Activated CD4-positive, alpha-beta T cell treated with anti-CD3 and anti-CD28 coated beads, Interleukin-2, amount 50 U/mL, for 16 hours (primary cell): ENCODE data around the gene GARS1.

ENCODE experiments used
- DNase-seq: peaks from one replicate; pipeline ENCODE4 v3.0.0-alpha.2; 2020

Gene GARS1

GRCh38 chr7:30657131-30657530, 62.5 kb downstream of the GARS1 start:
- DNase-seq, result no peak

- DNase-seq, result no peak
Measured at GRCh38 chr7:30658479-30659074, 63.9 kb downstream of the GARS1 start.

DNA sequence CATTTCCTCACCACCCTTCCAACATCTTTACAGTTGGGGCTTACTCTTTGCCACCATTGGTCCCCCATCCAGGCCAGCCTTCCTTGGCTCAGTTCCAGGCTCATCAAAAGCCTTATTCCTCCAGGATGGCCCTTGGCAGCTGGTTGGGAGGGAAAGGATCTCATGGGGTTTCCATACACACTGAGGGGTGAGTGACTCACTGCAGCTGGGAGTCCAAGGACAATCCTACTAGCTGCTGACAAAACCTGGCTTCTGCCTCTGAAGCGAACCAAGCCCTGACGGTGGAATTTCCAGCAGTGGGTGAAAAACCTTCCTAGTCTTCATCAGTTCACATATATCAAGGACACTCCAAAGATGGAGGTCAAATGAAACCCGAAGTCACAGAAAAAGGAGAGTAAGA, 64.6 kb downstream of the GARS1 start:
- DNase-seq, result no peak

GRCh38 chr7:30660331-30661255, 65.9 kb downstream of the GARS1 start:
- no peak for DNase-seq

- no peak for DNase-seq
Measured at GRCh38 chr7:30661926-30662325, 67.2 kb downstream of the GARS1 start.

DNA sequence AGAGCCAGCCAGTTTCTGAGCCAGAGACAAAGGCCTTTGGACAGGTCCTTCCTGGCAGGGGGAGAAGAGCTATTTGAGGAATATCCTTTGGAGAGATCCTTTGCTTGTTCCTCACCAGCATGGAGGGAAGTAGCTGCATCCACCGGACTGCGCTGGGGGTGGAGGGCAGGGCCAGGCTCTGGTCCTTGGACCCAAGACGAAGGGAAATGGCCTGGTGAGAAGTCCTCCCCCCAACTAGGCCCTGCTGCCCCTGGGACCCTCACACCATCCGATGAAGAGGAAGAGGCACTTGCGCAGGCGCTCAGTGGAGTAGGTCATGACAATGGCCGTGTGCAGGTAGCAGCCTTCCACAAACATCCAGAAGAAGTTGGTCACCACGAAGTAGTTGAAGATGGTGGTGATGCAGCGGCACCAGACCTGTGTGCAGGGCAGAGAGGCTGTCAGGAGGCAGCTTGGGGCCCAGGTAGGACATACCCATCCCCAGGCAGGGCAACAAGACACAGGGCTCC, 67.8 kb downstream of the GARS1 start:
- DNase-seq, result no peak

DNA sequence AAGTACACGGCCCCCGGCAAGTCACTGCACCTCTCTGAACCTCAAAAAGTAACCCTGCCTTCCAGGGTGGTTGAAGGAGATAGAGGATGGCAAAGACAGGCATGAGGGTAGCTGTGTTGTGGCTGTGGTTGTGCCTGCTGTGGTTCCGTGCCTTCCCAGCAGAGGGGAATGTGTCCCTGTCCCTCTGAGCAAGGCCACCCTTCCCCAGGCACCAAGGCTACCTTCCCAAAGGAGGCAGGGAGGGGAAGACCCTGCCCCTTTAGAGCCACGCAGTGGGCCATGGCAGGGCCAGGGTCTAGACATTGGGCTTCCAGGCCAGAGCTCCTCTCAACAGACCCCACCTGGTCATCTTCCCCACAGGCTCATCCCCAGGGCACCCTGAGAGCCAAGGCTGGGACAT, 68.7 kb downstream of the GARS1 start:
- DNase-seq, result no peak

DNA sequence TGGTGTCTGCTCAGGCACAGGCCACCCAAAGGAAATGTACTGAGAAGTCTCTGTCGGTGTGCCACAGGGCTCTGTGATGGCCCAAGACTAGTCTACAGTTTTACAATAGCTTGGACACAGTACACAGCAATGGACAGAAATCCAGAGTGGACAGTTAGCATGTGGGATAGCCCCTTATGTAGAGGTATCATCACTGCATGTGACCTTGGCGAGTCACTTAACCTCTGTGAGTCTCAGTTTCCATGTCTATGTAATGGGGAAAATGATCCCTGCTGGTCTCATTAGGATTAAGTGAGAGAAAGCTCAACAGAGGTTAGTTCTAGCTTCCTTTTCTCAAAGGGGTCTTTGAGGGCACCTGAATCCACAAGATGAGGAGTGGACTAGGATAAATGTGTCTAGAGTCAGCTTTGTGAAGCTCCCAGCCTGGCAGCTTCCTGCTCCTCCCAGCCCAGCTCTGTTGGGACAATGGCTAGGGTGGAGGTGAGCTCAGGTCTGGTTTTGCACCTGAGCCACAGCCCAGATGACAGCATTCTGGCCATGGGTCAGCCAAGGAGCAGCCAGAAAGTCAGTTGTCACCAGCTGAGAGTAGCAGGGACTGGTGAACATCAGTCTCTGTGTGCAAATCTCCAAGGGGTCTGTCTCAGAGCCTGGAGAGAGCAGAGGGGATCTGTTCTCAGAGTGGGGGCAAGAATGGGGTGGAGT, 69.7 kb downstream of the GARS1 start:
- no peak for DNase-seq

DNA sequence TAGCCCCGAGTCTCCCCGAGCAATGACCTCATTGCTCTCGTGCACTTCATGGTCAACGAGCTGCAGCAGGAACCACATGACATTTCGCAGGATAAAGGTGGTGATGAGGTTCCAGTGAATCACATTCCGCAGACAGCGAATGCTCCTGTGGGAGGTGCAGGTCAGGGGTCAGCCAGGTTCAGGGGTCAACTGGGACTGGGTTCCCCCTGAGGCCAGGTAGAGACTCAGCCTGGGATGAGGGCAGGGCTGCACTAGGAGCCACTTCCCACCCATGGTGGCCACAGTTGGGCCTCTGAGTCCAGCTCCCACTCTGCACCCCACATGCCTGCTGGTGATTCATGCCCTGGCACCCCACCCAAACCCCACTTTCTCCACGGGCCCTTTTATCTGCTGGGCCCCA, 70.4 kb downstream of the GARS1 start:
- no peak for DNase-seq

GRCh38 chr7:30665449-30665848, 70.8 kb downstream of the GARS1 start:
- DNase-seq, result no peak

- no peak for DNase-seq
Measured at GRCh38 chr7:30667172-30667571, 72.5 kb downstream of the GARS1 start.

GRCh38 chr7:30668102-30668501, 73.4 kb downstream of the GARS1 start:
- no peak for DNase-seq

DNA sequence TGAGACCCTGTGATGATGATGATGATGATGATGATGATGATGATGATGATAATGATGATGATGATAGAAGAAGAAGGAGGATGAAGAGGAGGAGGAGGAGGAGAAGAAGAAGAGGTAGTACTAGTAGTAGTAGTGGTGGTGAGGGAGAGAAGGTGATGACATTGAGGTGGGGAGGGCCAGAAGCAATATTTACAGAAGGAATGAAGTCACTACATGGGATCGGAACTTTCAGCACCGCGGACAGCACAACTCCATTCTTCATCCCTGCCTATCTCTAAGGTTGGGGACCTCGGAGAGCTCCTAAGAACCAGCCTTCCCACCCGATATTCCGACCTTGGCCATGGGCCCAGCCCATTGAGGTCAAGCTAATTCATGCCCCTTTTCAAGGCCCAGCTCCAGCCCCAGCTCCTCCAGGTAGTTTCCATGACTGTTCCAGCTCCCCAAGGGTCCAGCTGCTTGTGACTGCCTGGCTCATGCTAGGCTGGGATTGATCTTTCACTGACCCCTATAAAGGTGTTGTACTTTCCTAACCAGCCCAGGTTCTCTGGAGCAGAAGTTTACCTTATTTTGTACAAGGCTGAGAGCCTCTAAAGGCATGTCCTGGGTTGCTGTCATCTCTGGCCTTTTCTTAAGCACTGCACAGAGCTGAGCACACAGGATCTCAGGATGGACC, 77.3 kb downstream of the GARS1 start:
- no peak for DNase-seq

GRCh38 chr7:30674420-30674819, 79.7 kb downstream of the GARS1 start:
- DNase-seq, result no peak

- DNase-seq, result no peak
Measured at GRCh38 chr7:30674876-30675275, 80.2 kb downstream of the GARS1 start.

- no peak for DNase-seq
Measured at GRCh38 chr7:30678805-30679204, 84.1 kb downstream of the GARS1 start.

GRCh38 chr7:30679664-30680063, 85.0 kb downstream of the GARS1 start:
- DNase-seq, result no peak

DNA sequence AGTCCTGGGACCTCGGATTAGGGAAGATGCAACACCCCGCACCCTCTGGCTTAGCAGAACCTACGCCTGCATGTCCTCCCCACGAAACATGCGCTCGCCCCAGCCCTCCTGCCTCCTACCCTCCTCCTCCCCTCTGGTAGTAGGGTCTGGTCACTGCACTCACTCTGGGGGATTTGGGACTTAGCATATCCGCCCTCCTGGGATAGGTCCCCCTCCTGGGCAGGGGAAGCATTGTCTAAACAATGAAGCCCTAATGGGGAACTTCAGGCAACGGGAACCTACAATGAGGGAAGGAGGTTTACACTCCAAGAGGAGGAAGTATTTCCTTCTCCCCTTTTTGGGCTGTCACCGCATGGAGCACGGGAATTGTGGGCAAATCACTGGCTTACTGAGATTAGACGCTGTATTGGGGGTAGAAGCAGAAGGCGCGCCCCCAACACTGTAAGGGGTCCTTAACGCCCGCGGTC, 86.7 kb downstream of the GARS1 start:
- DNase-seq, result no peak

DNA sequence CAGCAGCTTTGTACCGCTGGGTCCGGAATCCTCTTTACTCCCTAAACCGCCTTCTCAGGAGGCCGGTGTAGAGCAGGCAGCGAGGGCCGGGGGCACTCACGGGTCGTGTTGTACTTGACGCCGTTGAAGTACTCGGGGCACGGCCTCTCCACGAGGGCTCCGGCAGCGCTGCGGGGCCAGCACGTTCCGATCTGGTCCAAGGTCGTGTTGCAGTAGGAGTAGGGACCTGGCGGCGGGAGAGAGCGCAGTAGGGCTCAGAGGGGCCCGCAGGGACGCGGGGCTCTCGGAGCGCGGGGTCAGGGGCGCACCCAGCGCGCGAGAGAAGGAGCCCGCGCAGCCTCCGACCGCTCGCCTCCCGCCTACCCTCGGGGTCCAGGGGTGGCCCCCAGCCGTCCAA, 87.1 kb downstream of the GARS1 start:
- no peak for DNase-seq

GRCh38 chr7:30682212-30683083, 87.8 kb downstream of the GARS1 start, which contains the start of gene CRHR2:
Gene CRHR2, minus strand, starts transcription at chr7:30682456. Its CDS starts 176 bp downstream, at chr7:30682280.
- no peak for DNase-seq

DNA sequence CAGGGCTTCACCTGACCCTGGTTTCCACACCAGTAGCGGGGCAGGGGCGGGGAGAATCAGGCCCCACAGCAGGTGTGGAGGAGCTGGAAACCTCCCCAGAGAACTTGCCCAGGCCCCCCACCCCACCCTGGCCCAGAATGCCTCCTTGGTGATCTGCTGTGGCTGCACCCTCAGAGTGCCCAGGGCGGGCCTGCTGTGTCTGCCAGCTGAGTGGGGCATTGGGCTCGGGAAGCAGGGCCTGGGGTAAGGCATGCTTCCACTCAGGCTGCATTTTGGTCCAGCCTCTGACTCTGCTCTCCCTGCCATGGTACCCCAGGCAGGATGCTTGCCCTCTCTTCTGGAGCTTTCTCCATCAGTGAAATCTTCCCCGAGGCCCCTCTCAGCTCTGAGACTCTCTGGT, 88.6 kb downstream of the GARS1 start:
- no peak for DNase-seq
